Gastrocnemius medialis (tissue), 4 donors: Measurements from ENCODE around the gene UBAP1L.

Experiments
- CTCF ChIP-seq, 5 experiments: fragments of 450-650 bp in 3 of 5; fragments of 200-600 bp in 2 of 5; sonication (generic) in 2 of 5; IDR thresholded peaks in 4 of 5; conservative IDR thresholded peaks in 1 of 5; 1 replicate in 4 of 5; 2 replicates in 1 of 5; pipeline ENCODE4 v1.5.1; 2016 to 2019; ENCODE audit warnings: antibody characterized with exemption in 5 of 5, mild to moderate bottlenecking in 3 of 5, moderate library complexity in 3 of 5
- POLR2A ChIP-seq, 2 donors: fragments of 450-650 bp; IDR thresholded peaks; one replicate each; pipeline ENCODE4 v1.6.1; 2017; ENCODE audit warnings: antibody characterized with exemption in 2 of 2, mild to moderate bottlenecking in 2 of 2, moderate library complexity in 2 of 2

GRCh38 chr15:65085990-65086679, 28.9 kb downstream of the UBAP1L start:
- peak in 3 of 5 experiments; percentile 26 to 44 (median 36) for TF ChIP-seq CTCF (IDR thresholded peaks at IDR 0.05 in 4 of 5, conservative IDR thresholded peaks at IDR 0.05 in 1 of 5)
- no peak for TF ChIP-seq POLR2A (IDR thresholded peaks at IDR 0.05)
